ENCODE results near the gene PPP1R14D.
A peak's percentile ranks its signal among the peaks of the same experiment; 100 is the strongest.

PPP1R14D gene

GRCh38 chr15:40815042-40815698 is 13.3 kb downstream of the PPP1R14D start:
- DNase-seq = no peak

GRCh38 chr15:40812721-40813425 is 15.6 kb downstream of the PPP1R14D start:
- no peak for DNase-seq

- DNase-seq = no peak
Measured at GRCh38 chr15:40808861-40809450, 19.6 kb downstream of the PPP1R14D start.

GRCh38 chr15:40807888-40808461 is 20.5 kb downstream of the PPP1R14D start:
- DNase-seq = no peak

- peak; percentile 91 for DNase-seq
Measured at GRCh38 chr15:40807028-40807887, 21.2 kb downstream of the PPP1R14D start, which contains the start of the genes DNAJC17 and ZFYVE19. Gene DNAJC17 (minus strand): TSS chr15:40807473. CDS start chr15:40807446, 27 bp downstream. Gene ZFYVE19 (plus strand): TSS chr15:40807089. CDS start chr15:40807590, 501 bp downstream.

- DNase-seq = no peak
Measured at GRCh38 chr15:40806672-40807027, 21.9 kb downstream of the PPP1R14D start.

- no peak for DNase-seq
Measured at GRCh38 chr15:40803688-40804087, 24.8 kb downstream of the PPP1R14D start.

- DNase-seq = no peak
Measured at GRCh38 chr15:40803076-40803475, 25.4 kb downstream of the PPP1R14D start.

GRCh38 chr15:40799523-40799922 is 29.0 kb downstream of the PPP1R14D start:
- no peak for DNase-seq

- DNase-seq = no peak
Measured at GRCh38 chr15:40796512-40796911, 32.0 kb downstream of the PPP1R14D start.

GRCh38 chr15:40796041-40796440 is 32.5 kb downstream of the PPP1R14D start:
- DNase-seq = no peak

- DNase-seq = no peak
Measured at GRCh38 chr15:40793216-40793989, 35.1 kb downstream of the PPP1R14D start.

GRCh38 chr15:40792394-40792793 is 36.1 kb downstream of the PPP1R14D start:
- DNase-seq = no peak

- no peak for DNase-seq
Measured at GRCh38 chr15:40790718-40791117, 37.8 kb downstream of the PPP1R14D start.

GRCh38 chr15:40789999-40790398 is 38.5 kb downstream of the PPP1R14D start:
- no peak for DNase-seq

GRCh38 chr15:40789119-40789518 is 39.4 kb downstream of the PPP1R14D start:
- no peak for DNase-seq

GRCh38 chr15:40787991-40788390 is 40.5 kb downstream of the PPP1R14D start:
- DNase-seq = no peak

GRCh38 chr15:40787344-40787841 is 41.1 kb downstream of the PPP1R14D start:
- DNase-seq = peak; percentile 88

- no peak for DNase-seq
Measured at GRCh38 chr15:40785814-40786213, 42.7 kb downstream of the PPP1R14D start.

- DNase-seq = no peak
Measured at GRCh38 chr15:40785164-40785563, 43.3 kb downstream of the PPP1R14D start.

GRCh38 chr15:40782609-40783227 is 45.8 kb downstream of the PPP1R14D start:
- DNase-seq = peak; percentile 49
